GM10266 (cell line): ENCODE results near the gene SPINK13.
"Not testable (repeated sequence)": the region's sequence is repeated elsewhere in the genome, so short reads cannot be mapped to it uniquely, and the experiment has no call there.

Source experiments
- DNase-seq: peaks from one replicate; pipeline ENCODE4 v3.0.0; 2012; ENCODE audit errors: extremely low spot score
- CTCF ChIP-seq: IDR thresholded peaks from 2 replicates; pipeline ENCODE4 v1.5.1; 2012; ENCODE audit warnings: mild to moderate bottlenecking, low read depth; ENCODE audit not compliant: control insufficient read depth, insufficient read depth; ENCODE audit errors: missing control alignments

The SPINK13 gene

GRCh38 chr5:148314187-148314586, 45.6 kb downstream of the SPINK13 start:
- no peak for TF ChIP-seq CTCF

GRCh38 chr5:148314731-148315130, 46.1 kb downstream of the SPINK13 start:
- TF ChIP-seq CTCF: no peak
- DNase-seq: no peak

More at GRCh38 chr5:148314187-148314586, 45.6 kb downstream of the SPINK13 start:
- no peak for DNase-seq

GRCh38 chr5:148320011-148320963, 51.7 kb downstream of the SPINK13 start:
- DNase-seq: not testable (repeated sequence)

GRCh38 chr5:148333262-148333849, 64.8 kb downstream of the SPINK13 start:
- DNase-seq: no peak
- TF ChIP-seq CTCF: no peak

GRCh38 chr5:148335259-148335658, 66.7 kb downstream of the SPINK13 start, which contains the start of gene SPINK9:
Gene SPINK9 (plus strand): TSS chr5:148335559. CDS start chr5:148335614, 55 bp downstream.
- TF ChIP-seq CTCF: no peak
- no peak for DNase-seq
